GM12878 (cell line): Measurements from ENCODE around the gene NPHP1. TPM values are rescaled to one million over a fixed set of nuclear protein-coding genes. Genes with fewer than 3 reads are reported as not detected.

Experiments used
- EP300 ChIP-seq, 2 experiments: fragments of 150-350 bp in 1 of 2; IDR thresholded peaks; 2 replicates each; pipeline ENCODE4 v1.6.1; 2011 to 2012; ENCODE audit warnings: low read depth in 2 of 2, low read length in 2 of 2, borderline replicate concordance in 1 of 2, improper control_type of control experiment in 1 of 2, inconsistent platforms in 1 of 2; ENCODE audit not compliant: control insufficient read depth in 1 of 2
- FOXK2 ChIP-seq: fragments of 450-650 bp; IDR thresholded peaks from 2 replicates; pipeline ENCODE4 v1.6.1; 2017; ENCODE audit warnings: mild to moderate bottlenecking, moderate library complexity
- IRF4 ChIP-seq: IDR thresholded peaks from 2 replicates; pipeline ENCODE4 v1.6.1; 2011; ENCODE audit warnings: low read depth, low read length
- MAX ChIP-seq: IDR thresholded peaks from 2 replicates; pipeline ENCODE4 v1.6.1; 2012; ENCODE audit warnings: low read depth, low read length, improper control_type of control experiment
- NR2C2 ChIP-seq: IDR thresholded peaks from 2 replicates; pipeline ENCODE4 v1.6.1; 2011; ENCODE audit warnings: borderline replicate concordance, low read depth; ENCODE audit not compliant: control insufficient read depth, insufficient read length
- NR2F1 ChIP-seq: fragments of 450-650 bp; conservative IDR thresholded peaks from 2 replicates; pipeline ENCODE4 v1.6.1; 2017; ENCODE audit warnings: mild to moderate bottlenecking
- RUNX3 ChIP-seq: IDR thresholded peaks from 2 replicates; pipeline ENCODE4 v1.6.1; 2012; ENCODE audit warnings: low read length, inconsistent platforms
- SPI1 ChIP-seq: IDR thresholded peaks from 2 replicates; pipeline ENCODE4 v1.6.1; 2011; ENCODE audit warnings: low read depth, mild to moderate bottlenecking, low read length, moderate library complexity, borderline replicate concordance; ENCODE audit not compliant: insufficient read depth
- SUPT20H ChIP-seq: IDR thresholded peaks from 2 replicates; pipeline ENCODE4 v1.6.1; 2011; ENCODE audit warnings: low read depth, mild to moderate bottlenecking, low read length, moderate library complexity, borderline replicate concordance; ENCODE audit not compliant: control insufficient read depth
- ZNF384 ChIP-seq: IDR thresholded peaks from 2 replicates; pipeline ENCODE4 v1.6.1; 2012; ENCODE audit warnings: low read depth, mild to moderate bottlenecking, low read length, improper control_type of control experiment, borderline replicate concordance
- ZNF687 ChIP-seq: fragments of 450-650 bp; IDR thresholded peaks from 2 replicates; pipeline ENCODE4 v1.6.1; 2017; ENCODE audit warnings: mild to moderate bottlenecking, moderate library complexity
- polyA plus RNA-seq, 11 experiments: library from polyadenylated mRNA; depleted of rRNA in 4 of 11; unstranded in 6 of 11; stranded (reverse) in 5 of 11; fragments of >200 nt; fragmentation: Nextera tagmentation in 4 of 11; fragmentation: Illumina TruSeq in 1 of 11; extraction: Ambion mirVana in 4 of 11; extraction: Trizol in 1 of 11; gene quantifications; 1 replicate in 1 of 11; 2 replicates in 10 of 11; pipeline versions ENCODE4 v1.2.1 to v1.2.3, GENCODE V29; 2011 to 2016; ENCODE audit warnings: inconsistent platforms in 2 of 11, missing spikeins in 2 of 11, low read depth in 1 of 11
- total RNA-seq, 4 experiments: library from RNA; depleted of rRNA in 3 of 4; stranded (reverse); fragments of >200 nt in 3 of 4; fragmentation: Illumina TruSeq in 1 of 4; extraction: Trizol in 1 of 4; gene quantifications; 2 replicates each; pipeline versions ENCODE4 v1.2.1 to v1.2.3, GENCODE V29; 2013 to 2021

NPHP1 gene
- total and polyA plus RNA-seq, 10 of the 15 experiments (the other 5 are each of a cell fraction or from before 2014, with no cell fraction given), result 0.23 to 3.5 (median 1.2) TPM

- no peak for TF ChIP-seq ZNF687
- TF ChIP-seq SUPT20H, result no peak
- TF ChIP-seq EP300 (IDR thresholded peaks at IDR 0.05; ENCODE audit: borderline replicate concordance in 1 of 2, control insufficient read depth in 1 of 2, low read depth in 2 of 2, low read length in 2 of 2), result no peak
- TF ChIP-seq NR2C2, result no peak
- no peak for TF ChIP-seq NR2F1
- TF ChIP-seq SPI1, result no peak
- no peak for TF ChIP-seq FOXK2
- no peak for TF ChIP-seq ZNF384
- no peak for TF ChIP-seq MAX
- no peak for TF ChIP-seq IRF4
- no peak for TF ChIP-seq RUNX3
Measured at GRCh38 chr2:110103061-110103961, 101.5 kb downstream of the NPHP1 start (continued).
